ENCODE results near the gene USP13. TPM values are rescaled to one million over a fixed set of nuclear protein-coding genes. Genes with fewer than 3 reads are reported as not detected.

Gene USP13
- 8.4 to 11.1 TPM (median 10.5 TPM) in 5 replicates for total RNA-seq (2022; extraction: Qiagen RNA extraction; ENCODE audit: low read depth)

DNA sequence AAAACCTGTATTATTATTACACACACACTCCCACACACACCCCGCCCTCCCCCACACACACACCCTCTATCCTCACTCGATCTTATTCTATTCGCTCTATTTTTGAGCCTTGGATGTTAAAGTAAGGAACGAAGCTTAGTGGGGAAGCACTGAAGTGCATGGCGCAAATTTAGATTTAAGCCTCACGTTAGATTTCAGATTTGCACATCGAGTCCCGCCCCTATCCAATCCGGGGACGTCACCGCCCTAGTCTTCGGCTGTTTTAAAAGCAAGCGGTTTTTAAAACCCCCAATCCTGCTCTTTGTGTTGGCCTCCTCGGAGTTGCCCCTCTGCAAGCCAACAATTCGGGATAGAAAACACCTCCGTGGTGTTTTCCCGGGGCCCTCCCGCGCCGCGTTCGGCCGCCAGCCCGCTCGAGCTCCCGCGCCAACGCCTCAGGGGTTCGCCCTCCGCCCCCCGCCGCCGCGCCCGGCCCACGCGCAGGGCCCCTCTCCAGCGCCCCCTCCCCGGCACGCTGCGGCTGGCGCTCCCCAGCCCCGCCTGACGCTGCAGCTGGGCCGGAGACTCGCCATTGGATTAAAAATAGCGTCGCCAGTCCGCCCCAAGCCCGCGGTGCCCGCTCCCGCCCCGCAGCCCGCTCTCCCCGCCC, at the start of gene USP13:
Gene USP13, plus strand, starts transcription at position 594 of the 649 bp plus-strand sequence. CDS start 186 bp downstream, outside the sequence.

DNA sequence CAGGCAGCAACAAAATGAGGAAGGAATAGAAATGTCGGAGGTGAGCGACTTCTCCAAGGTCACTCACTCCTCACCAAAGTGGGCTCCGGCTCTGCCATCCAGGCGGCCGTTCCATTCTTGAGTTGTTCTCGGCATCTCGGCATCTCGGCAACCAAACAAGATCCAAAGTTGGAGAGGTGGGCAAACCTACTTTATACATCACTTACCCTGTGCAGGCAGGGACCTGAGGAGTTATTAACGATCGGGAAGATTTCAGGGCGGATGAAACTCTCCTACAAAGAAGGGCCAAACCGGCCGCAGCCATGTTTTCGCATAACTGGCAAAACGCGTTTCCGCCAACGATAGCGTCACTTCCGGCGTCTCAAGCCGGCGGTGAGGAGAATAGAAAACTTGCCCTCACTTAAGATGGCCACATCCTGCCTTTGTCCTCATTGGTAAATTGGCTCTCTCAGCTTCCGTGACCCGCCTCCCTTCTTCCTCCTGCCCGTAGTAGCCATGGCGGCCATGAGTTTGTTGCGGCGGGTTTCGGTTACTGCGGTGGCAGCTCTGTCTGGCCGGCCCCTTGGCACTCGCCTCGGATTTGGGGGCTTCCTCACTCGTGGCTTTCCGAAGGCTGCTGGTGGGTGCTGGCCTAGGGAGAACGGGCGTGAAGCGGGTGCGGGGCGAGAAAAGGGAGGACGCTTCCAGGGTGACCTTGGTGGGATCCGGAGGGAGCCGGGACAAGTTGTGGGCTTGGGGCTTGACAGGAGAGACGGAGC, 48.3 kb upstream of the USP13 start, which contains the start of the genes MRPL47 and NDUFB5:
Gene MRPL47, minus strand, starts transcription at position 318 of the 758 bp plus-strand sequence. Its CDS starts 14 bp downstream, at position 304.
Gene NDUFB5, plus strand, starts transcription at position 474 of the 758 bp plus-strand sequence. Its CDS starts 22 bp downstream, at position 496.

Other genes with a start within 250 kb of the USP13 start
- gene GNB4, start 201.6 kb upstream of the USP13 start, total RNA-seq (2022; extraction: Qiagen RNA extraction; ENCODE audit: low read depth), result 7.9 to 14.3 TPM (median 11.6 TPM) in 5 replicates
- gene ACTL6A, start 90.1 kb upstream of the USP13 start, total RNA-seq (2022; extraction: Qiagen RNA extraction; ENCODE audit: low read depth), result 48.1 to 77.9 TPM (median 56.1 TPM) in 5 replicates
- 36.0 to 47.7 TPM (median 38.8 TPM) in 5 replicates for gene MRPL47, start 48.4 kb upstream of the USP13 start, total RNA-seq (2022; extraction: Qiagen RNA extraction; ENCODE audit: low read depth)
- gene NDUFB5, start 48.2 kb upstream of the USP13 start, total RNA-seq (2022; extraction: Qiagen RNA extraction; ENCODE audit: low read depth), result 46.4 to 53.6 TPM (median 48.5 TPM) in 5 replicates